ENCODE data around the gene PPM1D. TPM values are rescaled to one million over a fixed set of nuclear protein-coding genes. Genes with fewer than 3 reads are reported as not detected.

Gene PPM1D
- total and polyA plus RNA-seq, 2 of the 13 experiments (the other 11 are each of a cell fraction or from before 2014, with no cell fraction given) = 8.0 to 26.2 TPM

DNA sequence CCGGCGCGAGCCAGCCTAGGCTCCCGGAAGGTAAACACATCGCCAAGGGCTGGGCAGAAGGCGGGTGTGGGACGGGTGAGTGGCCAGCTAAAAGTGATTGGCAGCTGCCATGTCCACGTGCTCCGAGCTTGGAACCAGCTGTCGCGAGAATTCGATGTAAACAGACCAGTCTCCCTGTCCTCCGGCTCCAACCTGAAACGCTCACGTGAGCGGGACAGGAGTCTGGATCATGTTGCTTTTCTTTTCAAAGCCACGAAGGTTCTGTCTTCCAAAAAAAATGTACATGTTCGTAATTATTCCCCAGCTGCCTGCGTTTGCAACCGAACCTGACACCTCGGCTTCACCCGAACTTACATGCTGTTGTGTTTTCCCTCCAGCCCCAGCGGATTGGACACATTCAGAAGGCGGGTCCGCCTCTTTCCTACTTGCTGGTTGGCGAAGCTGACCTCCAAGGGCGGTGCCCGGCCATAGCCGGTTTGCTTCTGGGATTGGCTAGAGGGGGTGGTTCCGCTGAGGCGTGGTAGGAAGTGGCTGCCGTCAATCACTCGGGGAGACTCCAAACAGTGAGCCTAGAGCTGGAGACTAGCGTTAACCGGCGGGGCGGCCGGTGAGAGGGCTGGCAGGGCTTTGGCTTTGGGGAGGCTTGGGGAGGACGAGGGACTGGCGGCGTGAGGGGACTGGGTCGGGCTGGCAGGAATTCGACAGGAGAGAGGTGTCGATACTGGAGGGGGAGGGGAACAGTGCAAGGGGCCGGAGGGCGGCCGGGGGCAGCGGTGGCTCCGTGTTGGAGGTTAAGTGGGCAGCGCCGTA is 77.5 kb downstream of the PPM1D start, which contains the start of gene BCAS3 (continued):
- TF ChIP-seq, protein P1, sequence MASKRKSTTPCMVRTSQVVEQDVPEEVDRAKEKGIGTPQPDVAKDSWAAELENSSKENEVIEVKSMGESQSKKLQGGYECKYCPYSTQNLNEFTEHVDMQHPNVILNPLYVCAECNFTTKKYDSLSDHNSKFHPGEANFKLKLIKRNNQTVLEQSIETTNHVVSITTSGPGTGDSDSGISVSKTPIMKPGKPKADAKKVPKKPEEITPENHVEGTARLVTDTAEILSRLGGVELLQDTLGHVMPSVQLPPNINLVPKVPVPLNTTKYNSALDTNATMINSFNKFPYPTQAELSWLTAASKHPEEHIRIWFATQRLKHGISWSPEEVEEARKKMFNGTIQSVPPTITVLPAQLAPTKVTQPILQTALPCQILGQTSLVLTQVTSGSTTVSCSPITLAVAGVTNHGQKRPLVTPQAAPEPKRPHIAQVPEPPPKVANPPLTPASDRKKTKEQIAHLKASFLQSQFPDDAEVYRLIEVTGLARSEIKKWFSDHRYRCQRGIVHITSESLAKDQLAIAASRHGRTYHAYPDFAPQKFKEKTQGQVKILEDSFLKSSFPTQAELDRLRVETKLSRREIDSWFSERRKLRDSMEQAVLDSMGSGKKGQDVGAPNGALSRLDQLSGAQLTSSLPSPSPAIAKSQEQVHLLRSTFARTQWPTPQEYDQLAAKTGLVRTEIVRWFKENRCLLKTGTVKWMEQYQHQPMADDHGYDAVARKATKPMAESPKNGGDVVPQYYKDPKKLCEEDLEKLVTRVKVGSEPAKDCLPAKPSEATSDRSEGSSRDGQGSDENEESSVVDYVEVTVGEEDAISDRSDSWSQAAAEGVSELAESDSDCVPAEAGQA (IDR thresholded peaks at IDR 0.05; ENCODE audit: low read depth) = no peak
- TF ChIP-seq, protein P1 (CRISPR knock-in tag; IDR thresholded peaks at IDR 0.05; ENCODE audit: borderline replicate concordance) = no peak
- peak; percentile 84; the same call in 1 of the 2 replicates for TF ChIP-seq ZNF607 (CRISPR knock-in tag; IDR thresholded peaks at IDR 0.05; ENCODE audit: borderline replicate concordance)
- TF ChIP-seq, protein P2, sequence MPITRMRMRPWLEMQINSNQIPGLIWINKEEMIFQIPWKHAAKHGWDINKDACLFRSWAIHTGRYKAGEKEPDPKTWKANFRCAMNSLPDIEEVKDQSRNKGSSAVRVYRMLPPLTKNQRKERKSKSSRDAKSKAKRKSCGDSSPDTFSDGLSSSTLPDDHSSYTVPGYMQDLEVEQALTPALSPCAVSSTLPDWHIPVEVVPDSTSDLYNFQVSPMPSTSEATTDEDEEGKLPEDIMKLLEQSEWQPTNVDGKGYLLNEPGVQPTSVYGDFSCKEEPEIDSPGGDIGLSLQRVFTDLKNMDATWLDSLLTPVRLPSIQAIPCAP (CRISPR knock-in tag; IDR thresholded peaks at IDR 0.05; ENCODE audit: low read depth) = 0 out of 2 replicates have a peak, but pooled peaks have one; percentile 71
- no peak for TF ChIP-seq ATF7 (IDR thresholded peaks at IDR 0.05)
- TF ChIP-seq ATF7 (CRISPR knock-in tag; IDR thresholded peaks at IDR 0.05) = no peak
- peak; percentile 70 for TF ChIP-seq KMT2A (CRISPR knock-in tag; IDR thresholded peaks at IDR 0.05)
- TF ChIP-seq, protein P3, sequence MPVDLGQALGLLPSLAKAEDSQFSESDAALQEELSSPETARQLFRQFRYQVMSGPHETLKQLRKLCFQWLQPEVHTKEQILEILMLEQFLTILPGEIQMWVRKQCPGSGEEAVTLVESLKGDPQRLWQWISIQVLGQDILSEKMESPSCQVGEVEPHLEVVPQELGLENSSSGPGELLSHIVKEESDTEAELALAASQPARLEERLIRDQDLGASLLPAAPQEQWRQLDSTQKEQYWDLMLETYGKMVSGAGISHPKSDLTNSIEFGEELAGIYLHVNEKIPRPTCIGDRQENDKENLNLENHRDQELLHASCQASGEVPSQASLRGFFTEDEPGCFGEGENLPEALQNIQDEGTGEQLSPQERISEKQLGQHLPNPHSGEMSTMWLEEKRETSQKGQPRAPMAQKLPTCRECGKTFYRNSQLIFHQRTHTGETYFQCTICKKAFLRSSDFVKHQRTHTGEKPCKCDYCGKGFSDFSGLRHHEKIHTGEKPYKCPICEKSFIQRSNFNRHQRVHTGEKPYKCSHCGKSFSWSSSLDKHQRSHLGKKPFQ (CRISPR knock-in tag; IDR thresholded peaks at IDR 0.05; ENCODE audit: insufficient replicate concordance) = peak; percentile 89
- peak; percentile 68 for TF ChIP-seq RBFOX2 (IDR thresholded peaks at IDR 0.05; ENCODE audit: low read depth, low read length)
- no peak; the same call in 1 of the 2 replicates for TF ChIP-seq KLF9 (CRISPR knock-in tag; IDR thresholded peaks at IDR 0.05; ENCODE audit: low read depth)
- no peak for TF ChIP-seq SYNCRIP (IDR thresholded peaks at IDR 0.05; ENCODE audit: insufficient read depth, low read depth, low read length)
- TF ChIP-seq SNAI1 (CRISPR knock-in tag; IDR thresholded peaks at IDR 0.05; ENCODE audit: borderline replicate concordance) = peak; percentile 45; the same call in 1 of the 2 replicates
- TF ChIP-seq, protein P4, sequence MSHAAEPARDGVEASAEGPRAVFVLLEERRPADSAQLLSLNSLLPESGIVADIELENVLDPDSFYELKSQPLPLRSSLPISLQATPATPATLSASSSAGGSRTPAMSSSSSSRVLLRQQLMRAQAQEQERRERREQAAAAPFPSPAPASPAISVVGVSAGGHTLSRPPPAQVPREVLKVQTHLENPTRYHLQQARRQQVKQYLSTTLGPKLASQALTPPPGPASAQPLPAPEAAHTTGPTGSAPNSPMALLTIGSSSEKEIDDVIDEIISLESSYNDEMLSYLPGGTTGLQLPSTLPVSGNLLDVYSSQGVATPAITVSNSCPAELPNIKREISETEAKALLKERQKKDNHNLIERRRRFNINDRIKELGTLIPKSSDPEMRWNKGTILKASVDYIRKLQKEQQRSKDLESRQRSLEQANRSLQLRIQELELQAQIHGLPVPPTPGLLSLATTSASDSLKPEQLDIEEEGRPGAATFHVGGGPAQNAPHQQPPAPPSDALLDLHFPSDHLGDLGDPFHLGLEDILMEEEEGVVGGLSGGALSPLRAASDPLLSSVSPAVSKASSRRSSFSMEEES (CRISPR knock-in tag; IDR thresholded peaks at IDR 0.05) = peak; percentile 87; the same call in 1 of the 2 replicates
- peak; percentile 71 for TF ChIP-seq ZNF343 (CRISPR knock-in tag; IDR thresholded peaks at IDR 0.05)
- peak; percentile 59 for TF ChIP-seq MED1 (CRISPR knock-in tag; IDR thresholded peaks at IDR 0.05)
- TF ChIP-seq, protein P5, sequence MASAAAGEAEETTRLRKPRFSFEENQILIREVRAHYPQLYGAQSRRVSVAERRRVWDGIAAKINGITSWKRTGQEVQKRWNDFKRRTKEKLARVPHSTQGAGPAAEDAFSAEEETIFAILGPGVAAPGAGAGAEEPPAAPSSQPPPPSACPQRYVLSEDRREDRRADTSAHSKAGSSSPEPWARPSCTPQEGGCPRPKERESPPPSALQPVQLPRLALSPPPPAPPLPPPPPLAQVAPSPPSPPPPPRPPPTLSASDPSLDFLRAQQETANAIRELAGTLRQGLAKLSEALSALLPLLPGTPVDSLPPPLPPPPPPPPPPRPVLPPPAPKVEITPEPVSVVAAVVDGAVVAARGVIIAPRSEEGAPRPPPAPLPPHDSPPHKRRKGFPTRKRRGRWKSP (CRISPR knock-in tag; IDR thresholded peaks at IDR 0.05) = peak; percentile 60
- no peak for TF ChIP-seq ZNF841 (CRISPR knock-in tag; IDR thresholded peaks at IDR 0.05; ENCODE audit: borderline replicate concordance)
- peak; percentile 76 for TF ChIP-seq KLF12 (CRISPR knock-in tag; IDR thresholded peaks at IDR 0.05; ENCODE audit: borderline replicate concordance)

Measured in HepG2 (cell line).